Activated CD8-positive, alpha-beta memory T cell treated with anti-CD3 and anti-CD28 coated beads for 1 hour (primary cell): ENCODE measurements around the gene UBXN2A.
"Not testable (repeated sequence)": the region's sequence is repeated elsewhere in the genome, so short reads cannot be mapped to it uniquely, and the experiment has no call there.

Experiments
- DNase-seq, 2 donors: peaks; one replicate each; pipeline ENCODE4 v3.0.0-alpha.2; 2020; ENCODE audit warnings: low read depth in 1 of 2; ENCODE audit errors: extremely low read depth in 1 of 2

The UBXN2A gene

DNA sequence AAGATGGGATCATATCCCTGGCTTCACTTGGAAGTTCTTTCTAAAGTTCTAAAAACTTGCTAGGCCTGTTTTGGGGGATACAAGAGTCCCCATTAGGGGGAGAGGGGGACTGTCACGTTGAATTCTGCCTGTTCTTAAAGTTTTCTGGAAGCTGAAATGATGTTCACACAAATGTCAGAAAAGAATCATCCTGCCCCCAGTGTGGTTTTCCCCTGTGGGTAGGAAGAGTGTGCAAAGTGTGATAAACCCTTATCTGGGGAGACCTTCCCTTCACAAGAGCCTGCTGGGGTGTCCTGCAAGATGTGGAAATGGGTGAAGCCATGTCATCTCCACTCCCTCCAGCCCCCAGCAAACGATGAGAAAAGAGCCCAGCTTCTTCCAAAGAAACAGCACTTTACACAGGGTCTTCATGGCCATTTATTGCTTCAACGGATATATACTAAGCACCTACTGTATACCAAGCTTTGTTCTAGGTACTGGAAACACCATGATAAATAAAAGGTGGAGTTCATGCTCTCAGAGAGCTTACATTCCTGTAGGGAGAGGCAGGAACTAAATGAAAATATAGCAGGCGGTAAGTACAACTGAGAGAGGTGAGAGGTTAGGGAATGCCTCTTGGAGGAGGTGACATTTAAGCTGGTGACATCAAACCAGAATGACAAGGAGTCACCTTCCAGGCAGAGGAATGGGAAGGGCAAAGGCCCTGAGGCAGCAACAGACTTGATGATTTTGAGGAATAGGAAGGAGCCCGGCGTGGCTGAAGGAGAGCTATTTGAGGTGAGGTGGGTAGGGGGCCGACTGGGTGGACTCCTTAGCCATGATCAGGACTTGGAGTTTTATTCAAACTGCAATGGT is 71.2 kb downstream of the UBXN2A start:
- no peak for DNase-seq

DNA sequence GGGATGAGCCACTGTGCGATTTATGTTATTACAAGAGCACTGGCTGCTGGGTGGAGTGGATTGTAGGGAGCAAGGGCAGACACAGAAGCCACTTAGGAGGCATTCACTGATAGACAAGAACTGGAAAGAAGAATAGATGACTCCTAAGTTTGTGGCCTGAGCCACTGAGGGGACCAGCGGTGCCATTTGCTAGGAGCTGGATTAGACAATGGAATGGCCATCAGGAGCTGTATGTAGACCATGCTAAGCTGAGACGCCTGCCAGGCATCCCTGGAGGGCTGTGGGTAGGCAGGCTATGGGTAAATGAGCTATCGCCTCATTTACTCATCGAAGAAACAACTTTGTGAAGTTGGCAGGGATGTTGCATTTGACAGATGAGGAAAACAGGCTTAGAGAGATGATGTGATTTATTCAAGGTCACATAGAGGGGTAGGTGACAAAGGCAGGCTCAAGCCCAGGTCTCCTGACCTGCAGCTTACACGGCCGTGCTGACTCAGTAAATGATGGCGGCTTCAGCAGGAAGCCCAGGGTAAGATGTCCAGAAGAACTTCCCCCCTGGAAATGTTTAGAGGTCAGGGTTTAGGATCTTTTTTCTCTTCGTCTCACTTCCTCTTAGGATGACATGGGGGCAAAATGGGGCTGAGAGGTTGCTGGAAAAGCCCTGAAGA is 72.4 kb downstream of the UBXN2A start:
- DNase-seq = no peak

DNA sequence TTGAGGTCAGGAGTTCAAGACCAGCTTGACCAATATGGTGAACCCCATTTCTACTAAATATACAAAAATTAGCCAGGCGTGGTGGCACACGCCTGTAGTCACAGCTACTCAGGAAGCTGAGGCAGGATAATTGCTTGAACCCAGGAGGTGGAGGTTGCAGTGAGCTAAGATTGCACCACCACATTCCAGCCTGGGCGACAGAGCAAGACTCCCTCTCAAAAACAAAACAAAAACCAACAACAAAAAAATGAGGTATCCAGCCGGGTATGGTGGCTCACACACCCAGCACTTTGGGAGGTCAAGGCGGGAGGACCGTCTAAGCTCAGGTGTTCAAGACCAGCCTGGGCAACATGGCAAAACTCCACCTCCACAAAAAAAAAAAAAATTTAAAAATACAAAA is 74.6 kb downstream of the UBXN2A start:
- not testable (repeated sequence) for DNase-seq

DNA sequence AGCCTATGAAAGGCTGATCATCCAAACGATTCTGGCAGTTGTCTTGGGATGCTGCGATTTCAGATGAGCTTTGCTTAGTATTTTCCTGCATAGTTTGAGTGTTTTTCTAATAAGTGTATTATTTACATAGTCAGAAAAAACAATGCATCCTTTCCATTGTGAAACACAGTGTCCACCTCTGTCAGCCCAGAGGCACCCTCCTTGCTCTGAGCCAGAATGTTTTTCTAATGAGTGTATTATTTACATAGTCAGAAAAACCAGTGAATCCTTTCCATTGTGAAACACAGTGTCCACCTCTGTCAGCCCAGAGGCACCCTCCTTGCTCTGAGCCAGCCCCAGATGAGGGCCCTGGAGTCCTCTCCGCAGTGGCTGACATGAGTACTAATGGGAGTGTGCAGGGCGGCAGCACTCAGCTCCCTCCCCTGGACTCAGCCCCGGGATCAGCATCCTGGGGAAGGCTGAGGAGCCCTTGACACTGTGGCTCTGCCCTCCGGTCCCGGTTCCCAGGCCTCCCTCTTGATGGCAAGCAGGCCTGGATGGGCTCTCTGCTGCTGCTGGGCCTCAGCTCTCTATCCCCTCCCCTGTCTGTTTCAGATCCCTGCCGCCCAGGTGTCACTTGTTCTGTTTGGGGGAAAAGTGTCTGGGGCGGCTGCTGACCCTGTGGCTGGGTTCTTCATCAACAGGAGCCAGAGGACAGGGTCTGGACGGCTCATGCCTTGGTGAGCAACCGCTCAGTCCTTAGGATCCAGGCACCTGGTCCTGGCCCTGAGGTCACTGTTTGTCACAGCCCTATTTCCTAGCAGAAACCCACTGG is 75.5 kb downstream of the UBXN2A start:
- no peak for DNase-seq

DNA sequence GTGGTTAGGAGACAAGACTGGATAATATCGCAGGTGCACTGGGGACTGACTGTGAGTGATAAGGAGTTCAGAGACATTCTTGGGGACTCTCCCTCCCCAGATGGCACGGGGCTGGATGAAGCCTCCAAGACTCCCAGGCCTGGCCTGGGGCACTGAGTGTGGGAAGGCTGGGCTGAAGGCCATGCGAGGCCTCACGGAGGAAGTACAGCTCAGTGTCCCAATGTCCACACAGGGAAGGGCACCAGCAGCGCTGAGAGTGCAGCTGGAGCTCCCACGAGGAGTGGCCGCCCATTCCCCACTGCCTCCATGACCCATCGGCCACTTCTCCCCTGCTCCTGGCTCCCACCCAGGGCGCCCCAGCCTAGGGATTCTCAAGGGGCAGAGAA is 76.1 kb downstream of the UBXN2A start:
- no peak for DNase-seq

DNA sequence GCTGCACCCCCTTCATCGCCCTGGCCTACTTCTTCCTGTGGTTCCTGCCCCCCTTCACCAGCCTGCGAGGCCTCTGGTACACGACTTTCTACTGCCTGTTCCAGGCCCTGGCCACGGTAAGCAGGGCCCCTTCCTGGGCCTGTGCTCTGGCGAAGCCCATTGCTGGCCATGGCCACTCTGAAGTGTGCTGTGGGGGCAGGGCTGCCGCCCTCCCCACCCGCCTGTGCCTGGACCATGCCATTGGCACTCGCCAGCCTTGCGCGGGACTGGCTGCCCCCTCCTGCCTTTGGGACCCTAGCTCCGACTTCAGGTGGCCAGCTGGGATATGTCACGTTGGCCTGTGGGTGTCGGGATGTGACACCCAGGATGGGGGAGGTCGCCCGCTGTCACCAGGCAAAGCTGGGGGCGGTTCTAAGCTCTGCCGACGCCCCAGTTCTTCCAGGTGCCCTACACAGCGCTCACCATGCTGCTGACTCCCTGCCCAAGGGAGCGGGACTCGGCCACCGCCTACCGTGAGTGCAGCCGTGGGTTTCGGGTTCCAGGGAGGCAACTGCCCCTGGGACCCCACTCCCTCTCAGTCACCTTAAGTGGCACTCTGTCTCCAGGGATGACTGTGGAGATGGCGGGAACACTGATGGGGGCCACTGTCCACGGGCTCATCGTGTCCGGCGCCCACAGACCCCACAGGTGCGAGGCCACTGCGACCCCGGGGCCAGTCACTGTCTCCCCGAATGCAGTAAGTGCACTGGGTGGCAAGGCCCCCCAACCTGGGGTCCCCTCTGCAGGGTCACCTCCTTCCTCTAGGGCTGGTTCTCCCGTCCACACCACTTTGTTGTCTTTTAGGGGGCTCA is 76.8 kb downstream of the UBXN2A start:
- no peak for DNase-seq

DNA sequence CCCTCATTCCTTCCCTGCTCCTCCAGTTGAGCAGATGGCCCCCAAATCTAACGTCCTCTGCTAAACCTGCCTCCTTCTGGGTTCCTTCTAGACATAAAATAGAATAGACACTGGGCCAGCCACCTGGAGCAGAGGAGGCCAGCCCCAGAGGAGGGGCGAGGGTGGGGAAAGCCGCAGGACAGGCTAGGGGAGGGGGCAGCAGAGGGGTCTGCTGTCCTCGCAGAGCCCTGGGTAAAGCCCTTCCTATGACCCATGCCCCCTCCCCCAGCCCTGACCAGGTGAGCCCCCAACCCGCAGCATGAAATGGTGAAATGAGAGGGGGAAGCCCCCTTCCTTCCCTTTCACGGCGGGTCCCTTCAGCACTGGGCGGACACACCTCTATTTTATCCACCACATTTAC is 77.4 kb downstream of the UBXN2A start:
- no peak for DNase-seq

DNA sequence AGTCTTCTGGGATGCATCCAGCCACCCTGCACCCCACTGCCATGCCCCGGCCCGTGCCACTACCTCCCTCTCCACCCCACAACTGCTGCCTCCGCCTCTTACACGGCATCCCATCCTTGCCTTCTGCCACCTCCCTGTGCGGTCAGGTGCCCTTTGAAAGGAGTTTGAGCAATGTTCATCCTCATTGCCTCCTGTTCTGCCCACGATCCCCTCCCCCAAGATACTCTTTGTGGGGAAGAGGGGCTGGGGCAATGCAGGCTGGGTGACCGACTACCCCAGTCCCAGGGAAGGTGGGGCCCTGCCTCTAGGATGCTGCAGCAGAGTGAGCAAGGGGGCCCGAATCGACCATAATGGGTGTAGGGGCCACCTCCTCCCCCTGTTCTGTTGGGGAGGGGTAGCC is 78.0 kb downstream of the UBXN2A start:
- no peak for DNase-seq

DNA sequence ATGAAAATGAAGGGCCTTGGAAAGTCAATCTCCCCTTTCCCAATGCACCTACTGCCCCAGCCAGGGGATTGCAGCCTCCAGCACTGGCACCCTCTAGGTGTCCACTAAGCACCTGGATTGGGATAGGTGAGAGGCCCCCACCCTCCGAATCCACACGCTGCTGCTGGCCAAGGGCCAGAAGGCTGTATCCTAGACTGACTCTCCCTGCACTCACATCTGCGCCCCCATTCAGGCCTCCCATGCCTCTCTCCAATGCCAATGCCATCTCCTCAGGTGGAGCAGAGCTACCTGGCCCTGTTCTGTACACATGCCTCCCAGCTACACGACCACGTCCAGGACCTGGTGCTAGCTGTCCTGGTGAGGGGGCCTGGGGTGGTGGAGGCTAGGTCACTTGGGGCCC is 79.5 kb downstream of the UBXN2A start:
- no peak for DNase-seq

DNA sequence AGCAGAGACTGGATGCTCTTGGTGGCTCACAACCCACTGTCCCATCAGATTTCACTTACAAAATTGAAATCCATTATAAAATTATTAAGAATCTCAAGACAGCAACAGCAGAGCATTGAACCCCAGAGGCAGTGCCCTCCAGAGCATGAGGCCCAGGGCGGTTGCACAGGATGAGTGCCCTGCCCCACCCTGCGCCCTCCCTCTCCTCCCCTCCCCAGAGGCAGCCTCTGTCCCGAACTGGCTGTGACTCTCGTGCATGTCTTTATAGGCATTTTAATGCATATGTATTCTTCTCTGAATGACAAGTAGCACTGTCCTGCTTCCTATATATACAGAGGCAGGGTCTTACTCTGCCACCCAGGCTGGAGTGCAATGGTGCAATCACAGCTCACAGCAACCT is 80.0 kb downstream of the UBXN2A start:
- no peak for DNase-seq

DNA sequence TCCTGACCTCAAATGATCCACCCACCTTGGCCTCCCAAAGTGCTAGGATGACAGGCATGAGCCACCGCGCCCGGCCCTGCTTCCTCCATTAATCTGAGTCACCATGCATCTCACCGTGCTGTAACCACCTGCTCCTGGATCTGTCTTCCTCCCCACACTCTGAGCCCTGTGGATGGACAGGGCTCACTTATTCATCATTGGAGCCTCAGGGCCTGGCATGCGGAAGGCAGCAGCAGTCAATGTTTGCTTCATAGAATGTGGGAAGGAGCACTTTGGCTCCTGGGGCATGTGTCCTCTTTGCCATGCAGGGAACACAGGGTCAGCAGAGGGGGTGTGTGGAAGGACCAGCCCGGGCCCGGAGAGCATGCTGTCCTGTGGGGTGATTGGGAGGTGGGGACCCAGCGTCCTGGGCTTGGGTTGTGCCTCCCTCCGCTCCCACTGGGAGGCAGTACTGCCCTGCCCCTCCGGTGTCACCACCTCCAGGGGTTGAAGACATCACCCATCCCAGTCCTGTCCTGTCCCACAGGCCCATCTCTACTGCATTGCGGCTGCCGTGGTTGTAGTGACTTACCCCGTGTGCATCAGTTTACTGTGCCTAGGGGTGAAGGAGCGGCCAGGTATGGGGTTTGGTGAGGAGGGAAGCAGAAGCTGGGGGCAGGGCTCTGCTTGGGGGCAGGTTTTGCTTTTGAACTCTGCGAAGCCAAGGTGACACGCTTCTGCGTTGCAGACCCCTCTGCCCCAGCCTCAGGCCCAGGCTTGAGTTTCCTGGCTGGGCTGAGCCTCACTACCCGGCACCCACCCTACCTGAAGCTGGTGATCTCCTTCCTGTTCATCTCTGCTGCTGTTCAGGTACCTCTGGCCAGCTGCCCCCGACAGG is 81.1 kb downstream of the UBXN2A start:
- no peak for DNase-seq

DNA sequence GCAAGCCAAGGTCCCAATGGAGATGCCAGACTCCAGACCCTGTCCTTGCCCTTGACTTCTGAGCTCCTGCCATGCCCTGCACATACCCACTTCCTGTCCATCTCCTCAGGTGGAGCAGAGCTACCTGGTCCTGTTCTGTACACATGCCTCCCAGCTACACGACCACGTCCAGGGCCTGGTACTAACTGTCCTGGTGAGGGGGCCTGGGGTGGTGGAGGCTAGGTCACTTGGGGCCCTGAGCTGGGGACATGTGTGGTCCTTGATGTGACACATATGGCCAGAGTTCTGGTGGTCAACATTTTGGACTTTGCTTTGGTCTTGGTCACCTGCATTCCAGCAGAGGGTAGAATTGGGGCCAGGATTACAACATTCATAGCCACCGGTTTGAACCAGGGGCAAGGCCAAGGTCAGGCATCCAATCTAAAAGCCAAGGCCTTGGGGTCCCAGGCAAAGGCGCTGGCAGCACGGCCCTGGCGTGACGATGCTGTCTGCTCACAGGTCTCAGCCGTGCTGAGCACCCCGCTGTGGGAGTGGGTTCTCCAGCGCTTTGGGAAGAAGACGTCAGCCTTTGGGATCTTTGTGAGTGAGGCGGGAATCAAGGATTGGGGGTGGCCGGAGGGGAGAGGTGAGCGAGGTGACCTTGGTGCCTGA is 82.2 kb downstream of the UBXN2A start:
- DNase-seq = no peak

DNA sequence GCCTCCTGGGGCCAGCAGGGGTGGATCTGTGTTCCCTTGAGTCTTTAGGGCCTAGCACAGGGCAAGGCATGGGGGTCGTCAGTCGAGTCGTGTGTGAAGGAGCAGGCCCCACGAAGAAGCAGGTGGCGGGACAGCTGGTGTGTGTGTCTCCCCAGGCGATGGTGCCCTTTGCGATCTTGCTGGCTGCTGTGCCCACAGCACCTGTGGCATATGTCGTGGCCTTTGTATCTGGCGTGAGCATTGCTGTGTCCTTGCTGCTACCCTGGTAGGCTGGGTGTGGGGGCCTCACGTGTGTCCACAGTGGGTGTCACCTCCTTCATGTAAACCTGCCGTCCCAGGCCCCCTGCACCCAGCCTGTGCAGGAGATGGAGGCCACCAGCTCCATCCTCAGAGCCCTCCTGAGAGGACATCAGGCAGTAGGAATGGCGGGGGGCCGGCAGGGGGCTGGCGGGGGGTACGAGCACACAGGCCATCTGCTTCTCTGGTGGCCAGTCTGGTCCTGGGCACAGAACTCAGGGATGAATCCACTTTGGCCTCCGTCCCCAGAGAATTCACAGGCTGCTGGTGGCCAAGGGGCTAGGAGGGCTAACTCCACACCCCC is 82.8 kb downstream of the UBXN2A start:
- no peak for DNase-seq

DNA sequence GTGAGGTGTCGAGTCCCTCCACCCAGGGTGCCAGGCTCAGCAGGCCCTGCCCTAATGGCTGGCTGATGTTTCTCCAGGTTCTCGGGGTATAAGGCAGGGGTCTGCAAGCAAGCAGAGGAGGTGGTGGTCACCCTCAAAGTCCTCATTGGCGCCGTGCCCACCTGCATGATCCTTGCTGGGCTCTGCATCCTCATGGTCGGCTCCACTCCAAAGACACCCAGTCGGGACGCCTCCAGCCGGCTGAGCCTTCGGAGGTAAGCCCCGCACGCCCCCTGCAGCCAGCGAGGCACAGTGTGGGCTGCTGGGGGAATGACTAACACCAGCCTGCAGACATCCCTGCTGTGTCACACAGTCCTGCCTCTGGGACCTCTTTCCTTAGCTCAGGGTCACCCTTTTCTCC is 83.8 kb downstream of the UBXN2A start:
- DNase-seq = no peak

DNA sequence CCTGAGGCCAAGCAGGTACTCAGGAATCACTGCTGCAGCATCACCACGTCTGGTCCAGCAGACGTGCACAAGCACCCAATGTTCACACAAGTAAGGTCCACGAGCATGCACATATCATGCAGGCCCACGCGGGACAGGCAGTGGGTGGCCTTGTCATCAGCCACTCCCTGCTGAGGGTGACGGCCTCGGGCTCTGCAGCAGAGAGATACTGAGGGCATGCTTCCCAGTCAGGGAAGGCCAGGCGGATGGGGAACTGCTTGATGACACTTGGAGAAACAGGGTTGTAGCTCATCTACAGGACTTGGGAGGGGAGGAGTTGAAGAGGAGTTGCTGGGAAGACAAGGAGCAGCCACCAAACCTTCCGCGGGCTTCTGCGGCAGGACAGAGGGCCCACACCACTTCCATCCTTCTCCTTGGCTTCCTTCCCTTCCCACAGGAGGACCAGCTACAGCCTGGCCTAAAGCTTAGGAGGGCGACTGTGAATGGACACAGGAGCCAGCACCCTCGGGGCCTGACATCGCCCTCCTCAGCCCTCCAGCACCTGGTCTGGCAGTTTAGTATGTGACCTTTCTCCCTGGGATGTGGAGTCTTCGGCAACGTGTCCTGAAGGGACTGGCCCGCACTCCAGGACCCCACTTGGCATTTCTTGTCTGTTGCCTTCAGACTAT is 84.9 kb downstream of the UBXN2A start:
- DNase-seq = no peak

DNA sequence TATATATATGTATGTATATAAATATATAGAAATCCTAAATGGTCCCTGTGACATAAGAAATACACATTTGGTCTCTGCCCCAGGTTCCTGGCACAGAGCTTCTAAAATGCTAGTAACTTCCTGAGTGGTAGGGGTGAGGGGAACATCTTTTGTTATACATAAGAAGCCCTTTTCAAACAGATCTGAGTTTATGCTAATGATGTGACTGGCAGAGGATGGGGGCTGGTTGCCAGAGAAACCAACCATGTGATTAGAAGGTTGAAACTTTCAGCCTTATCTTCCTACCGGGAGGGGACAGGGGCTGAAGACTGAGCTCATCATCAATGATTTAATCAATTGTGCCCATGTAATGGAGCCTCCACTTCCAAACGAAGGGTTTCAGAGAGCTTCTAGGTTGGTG is 86.0 kb downstream of the UBXN2A start:
- no peak for DNase-seq

DNA sequence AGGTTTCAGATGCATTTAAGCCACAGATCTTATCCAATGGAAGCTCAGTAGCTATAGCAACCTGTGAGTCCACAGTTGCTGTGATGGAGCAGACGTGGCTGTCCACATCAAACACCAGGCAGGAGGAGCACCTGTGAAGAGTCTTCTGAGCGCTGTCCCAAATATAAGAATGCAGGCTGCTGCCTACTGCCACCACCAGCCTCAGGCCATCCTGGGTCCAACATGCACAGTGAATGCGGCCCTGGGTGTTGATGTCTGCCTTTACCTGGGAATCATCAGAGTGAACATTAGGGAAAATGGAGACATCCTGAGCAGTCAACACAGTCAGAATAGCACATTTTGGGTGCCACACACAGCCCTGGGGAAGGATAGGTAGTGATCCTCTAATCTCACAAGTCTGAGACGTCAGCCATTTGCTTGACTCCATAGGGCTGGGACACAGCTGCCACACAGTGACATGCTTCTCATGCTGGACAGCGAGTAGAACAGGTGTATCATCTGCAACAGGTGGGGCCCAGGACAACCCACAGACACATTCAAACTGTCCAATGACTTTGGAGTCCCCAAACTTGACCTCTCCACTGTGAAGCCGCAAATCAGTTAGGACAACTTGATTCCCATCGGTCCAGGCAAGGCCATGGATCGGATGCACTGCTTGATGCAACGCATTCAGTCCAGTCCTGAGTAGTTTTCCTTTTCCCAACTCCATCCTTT is 98.7 kb downstream of the UBXN2A start:
- no peak for DNase-seq

DNA sequence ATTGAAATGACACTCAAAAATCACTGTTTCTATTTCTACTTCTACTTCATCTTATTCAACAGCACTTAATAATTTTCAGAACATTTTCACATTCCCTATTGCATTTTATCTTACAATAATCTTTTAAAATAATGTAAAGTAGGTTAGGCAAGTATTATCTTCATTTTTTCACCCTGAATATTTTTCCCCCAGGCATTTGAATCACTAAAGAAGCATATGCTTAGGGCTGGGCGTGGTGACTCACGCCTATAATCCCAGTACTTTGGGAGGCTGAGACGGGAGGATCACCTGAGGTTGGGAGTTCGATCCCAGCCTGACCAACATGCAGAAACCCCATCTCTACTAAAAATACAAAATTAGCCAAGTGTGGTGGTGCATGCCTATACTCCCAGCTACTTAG is 100.2 kb downstream of the UBXN2A start:
- no peak for DNase-seq
